GM10266 (cell line): ENCODE results near the gene CLSTN2.

Experiments used
- DNase-seq: peaks from one replicate; pipeline ENCODE4 v3.0.0; 2012; ENCODE audit errors: extremely low spot score
- CTCF ChIP-seq: IDR thresholded peaks from 2 replicates; pipeline ENCODE4 v1.5.1; 2012; ENCODE audit warnings: mild to moderate bottlenecking, low read depth; ENCODE audit not compliant: control insufficient read depth, insufficient read depth; ENCODE audit errors: missing control alignments

Gene CLSTN2

GRCh38 chr3:140441006-140441405 lies 506.0 kb downstream of the CLSTN2 start:
- no peak for TF ChIP-seq CTCF
- no peak for DNase-seq

- TF ChIP-seq CTCF = no peak
- DNase-seq = no peak
These were observed 507.6 kb downstream of the CLSTN2 start for GRCh38 chr3:140442621-140443020.

- DNase-seq = no peak
- no peak for TF ChIP-seq CTCF
These were observed 508.1 kb downstream of the CLSTN2 start for GRCh38 chr3:140443073-140443472.

- DNase-seq = no peak
- TF ChIP-seq CTCF = no peak
These were observed 508.8 kb downstream of the CLSTN2 start for GRCh38 chr3:140443806-140444205.

GRCh38 chr3:140446734-140447133 lies 511.7 kb downstream of the CLSTN2 start:
- no peak for TF ChIP-seq CTCF
- no peak for DNase-seq

- no peak for TF ChIP-seq CTCF
- DNase-seq = no peak
These were observed 512.2 kb downstream of the CLSTN2 start for GRCh38 chr3:140447136-140447535.

- no peak for TF ChIP-seq CTCF
These were observed 513.0 kb downstream of the CLSTN2 start for GRCh38 chr3:140448001-140448400.

More at GRCh38 chr3:140448001-140448400, 513.0 kb downstream of the CLSTN2 start:
- DNase-seq = no peak
